HG03135 (cell line): ENCODE measurements around the gene MFNG.

Experiments
- ATAC-seq: cut with Tn5 transposase; IDR thresholded peaks from one replicate; pipeline ENCODE4 v1.9.1; 2021; ENCODE audit warnings: mild to moderate bottlenecking, moderate library complexity; ENCODE audit not compliant: unreplicated experiment

MFNG gene

DNA sequence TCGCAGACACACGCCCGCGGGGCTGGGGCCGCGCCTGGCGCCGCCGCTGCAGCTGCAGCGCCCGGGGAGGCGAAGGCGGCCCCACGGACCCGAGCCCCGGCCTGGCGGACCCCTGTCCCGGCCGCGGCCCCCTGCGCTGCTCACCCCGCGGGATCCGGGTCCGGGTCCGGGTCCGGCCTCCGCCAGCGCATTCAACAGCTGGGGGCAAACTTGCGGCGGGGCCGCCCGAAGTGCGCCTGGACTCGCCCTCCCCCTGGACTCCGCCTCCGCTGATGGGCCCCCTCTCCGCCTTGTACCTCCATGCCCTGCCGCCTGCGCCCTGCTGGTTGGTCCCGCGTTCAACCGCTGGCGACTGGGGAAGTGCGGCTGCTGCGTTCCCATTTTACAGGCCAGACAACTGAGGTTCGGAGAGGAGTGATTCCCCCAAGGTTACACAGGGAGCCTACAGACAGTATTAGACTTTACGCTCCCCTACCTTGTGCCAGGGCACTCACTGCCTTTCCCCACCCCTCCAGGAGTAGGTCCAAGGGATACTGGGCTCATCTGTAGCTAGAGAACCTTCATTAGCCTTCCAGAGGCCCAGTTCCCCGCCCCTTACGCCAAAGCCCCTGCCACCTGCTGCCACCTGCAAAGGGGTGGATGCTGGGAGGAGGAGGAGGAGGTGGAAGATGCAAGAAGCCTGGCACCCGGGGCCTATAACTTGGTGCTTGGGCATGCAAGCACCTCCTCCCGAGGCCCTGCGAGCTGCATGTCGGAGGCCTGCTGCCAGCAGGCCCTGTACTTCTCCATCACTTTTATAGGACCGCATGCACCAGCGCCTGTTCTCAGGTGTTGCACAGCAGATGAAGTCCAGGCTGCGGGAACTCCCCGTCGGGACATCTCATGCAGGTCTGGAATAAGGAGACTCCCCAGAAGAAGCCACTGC, 58.2 kb downstream of the MFNG start:
- no peak for ATAC-seq

DNA sequence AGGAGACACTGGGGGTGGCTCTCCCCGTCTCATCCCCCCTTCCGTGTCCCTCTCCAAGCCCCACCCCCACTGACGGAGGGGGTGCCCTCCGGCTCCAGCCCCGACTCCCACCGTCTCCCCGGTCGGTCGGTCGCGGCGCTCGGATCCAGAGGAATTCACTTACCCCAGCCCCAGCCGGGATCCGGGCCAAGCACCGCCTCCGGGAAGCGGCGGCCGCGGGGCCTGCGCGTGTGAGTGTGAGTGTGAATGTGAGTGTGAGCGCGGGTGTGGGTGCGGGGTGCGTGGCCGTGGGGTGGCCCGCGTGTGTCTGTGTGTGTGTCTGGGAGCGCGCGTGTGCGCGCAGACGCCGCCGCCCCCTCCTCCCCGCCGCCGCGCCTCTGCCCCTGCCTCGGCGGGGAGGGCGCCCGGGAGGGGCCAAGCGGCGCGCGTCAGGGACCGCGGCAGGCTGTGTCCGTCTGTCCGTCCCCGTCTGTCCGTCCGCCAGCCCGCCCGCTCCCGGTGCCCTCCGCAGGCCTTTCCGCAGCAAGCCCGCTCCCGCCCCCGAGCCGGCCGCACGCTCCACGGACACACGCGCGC, 59.0 kb downstream of the MFNG start, which contains the start of gene ELFN2:
Gene ELFN2, minus strand, starts transcription at position 345 of the 576 bp plus-strand sequence. CDS start 51,945 bp downstream, outside the sequence.
- no peak for ATAC-seq

DNA sequence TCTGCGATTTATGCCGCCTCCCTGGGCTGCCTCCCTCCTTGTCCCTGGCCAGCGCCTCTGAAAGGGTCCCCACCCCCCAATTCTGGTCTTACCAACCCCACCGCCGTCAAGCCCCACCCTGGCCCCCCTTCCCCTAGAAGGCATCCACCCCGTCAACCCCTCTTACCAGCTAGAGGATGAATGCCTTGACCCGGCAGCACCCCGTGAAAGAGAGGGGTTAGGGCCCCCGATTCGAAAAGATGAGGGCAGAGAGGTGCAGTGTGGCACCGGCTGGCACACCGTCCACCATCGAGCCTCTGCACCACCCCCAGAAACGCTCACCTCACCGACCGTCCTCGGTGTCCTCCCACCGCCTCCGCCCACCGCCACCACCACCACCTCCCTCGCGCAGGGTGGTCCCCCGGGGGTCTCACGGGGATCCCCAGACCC, 59.5 kb downstream of the MFNG start:
- no peak for ATAC-seq

DNA sequence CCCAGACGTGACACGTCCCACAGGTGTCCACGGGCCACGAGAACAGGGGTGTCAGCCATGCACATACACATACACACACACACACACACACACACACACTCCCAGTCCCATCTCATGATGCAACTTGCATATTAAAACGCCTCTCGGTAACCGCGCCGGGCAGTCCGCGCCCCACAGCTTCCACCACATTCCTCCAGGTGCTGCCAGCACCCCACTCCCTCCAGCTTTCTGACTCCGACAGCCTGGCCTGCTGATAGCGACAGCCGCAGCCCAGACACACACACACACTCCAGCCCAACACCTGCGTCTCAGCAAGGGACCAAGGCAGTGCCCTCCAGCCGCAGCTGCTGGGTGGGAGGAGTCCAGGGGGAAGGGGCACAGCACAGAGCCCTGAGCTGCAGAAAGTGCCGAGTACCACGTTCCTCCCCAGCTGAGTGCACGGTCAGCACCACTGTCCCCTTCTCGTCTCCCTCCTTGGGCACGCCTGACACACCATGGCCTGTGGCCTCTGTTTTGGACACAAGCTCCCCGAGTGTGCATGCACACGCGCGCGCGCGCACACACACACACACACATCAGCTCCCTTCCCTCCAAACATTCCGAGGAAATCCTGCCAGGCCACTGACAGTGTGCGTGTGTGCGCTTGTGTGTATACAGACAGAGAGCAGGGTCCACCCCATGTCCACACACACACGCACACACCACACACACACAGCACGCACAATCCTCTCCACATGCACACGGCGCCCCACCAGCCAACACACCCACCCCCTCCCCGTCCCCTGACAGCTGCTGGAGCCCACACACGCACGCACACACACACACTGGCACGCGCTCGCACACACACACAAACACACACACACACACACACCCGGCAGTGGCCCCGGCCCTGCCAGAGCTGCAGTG, 60.1 kb downstream of the MFNG start:
- ATAC-seq, result no peak

DNA sequence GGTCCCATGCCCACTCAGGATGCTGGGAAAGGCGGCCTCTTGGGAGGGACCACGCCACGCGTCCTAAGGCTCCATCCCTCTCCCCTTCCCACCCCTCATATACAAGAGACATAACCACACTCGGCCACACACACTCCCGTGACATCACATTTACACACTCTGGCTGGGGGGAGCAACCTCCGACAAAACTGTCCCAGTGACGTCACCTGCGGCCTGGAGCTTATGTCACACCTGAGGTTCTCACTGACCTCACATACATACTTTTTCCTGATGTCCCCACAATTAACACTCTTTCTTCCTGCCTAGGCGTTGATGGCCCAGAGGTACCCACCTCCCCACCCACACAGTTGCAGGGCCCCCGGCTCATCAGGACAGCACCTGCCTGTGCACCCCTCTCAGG, 60.8 kb downstream of the MFNG start:
- ATAC-seq, result no peak

DNA sequence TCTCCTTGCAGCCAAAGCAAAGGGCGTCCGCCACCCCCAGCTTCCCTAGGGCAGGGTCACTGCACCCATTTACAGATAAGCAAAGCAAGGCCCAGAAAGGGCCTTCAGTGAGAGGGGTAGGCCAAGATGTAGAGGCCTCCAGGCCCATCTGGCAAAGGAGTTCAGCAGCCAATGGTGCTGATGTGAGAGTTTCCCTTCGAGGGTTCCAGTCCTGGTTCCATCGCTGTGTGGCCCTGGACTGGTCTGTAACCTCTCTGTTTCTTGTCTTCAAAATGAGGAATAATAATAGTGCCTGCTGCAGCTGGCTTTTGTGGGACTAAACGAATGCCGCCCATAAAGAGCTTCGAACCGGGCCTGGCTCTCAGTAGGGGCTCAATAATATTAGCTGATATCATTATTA, 62.9 kb downstream of the MFNG start:
- no peak for ATAC-seq

DNA sequence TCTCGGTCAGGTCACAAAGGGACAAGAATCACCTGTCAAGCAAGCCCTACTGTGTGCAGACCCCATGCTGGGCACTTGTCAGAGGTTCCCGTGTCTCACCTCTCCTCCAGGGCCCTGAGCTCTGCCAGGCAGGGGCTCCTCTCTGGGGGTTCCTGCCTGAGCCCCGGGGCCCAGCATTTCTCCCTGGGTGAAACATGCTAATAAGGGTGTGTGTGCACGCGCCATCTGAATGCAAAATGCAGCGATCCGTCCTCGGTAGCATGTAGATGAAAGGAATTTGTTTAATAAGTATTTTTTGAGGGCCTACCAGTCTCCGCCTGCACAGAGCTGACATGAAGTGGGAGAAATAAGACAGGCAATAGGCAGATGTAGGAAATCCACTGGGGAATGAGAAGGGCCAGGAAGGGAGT, 64.7 kb downstream of the MFNG start:
- no peak for ATAC-seq

DNA sequence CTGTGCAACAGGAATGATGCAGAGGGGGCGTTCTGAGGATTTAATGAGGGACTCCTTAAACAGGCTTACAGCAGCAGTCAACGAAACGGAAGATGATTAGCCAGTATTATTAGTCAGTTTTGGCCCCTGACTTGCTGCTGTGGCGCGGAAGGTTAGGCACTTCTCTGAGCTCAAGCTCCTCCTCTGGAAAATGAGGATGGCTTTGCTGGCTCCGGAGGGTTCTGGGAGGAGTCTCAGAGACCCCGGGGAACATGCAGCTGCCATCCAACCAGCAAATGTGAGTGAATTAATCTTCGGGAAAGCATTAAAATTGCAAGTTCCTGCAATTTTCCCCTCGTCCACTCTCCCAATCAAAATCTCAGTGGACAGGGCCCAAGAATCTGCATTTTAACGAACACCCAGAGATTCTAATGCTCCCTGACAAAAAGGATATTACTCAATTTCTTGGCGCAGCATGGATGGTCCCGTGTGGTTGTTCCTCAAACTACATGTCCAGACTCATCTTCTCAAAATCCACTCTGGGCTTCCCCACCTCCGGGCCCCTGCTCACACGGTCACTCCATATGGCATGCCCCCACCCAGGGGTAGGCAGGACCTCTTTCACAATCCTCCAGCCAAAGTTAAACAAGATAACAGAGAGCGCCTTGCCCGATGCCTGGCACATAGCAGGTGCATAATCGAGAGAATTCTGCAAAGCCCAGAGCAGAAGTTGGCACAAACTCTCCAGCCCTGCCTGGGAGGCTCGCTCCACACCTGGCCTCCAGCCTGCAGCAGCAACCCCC, 65.3 kb downstream of the MFNG start:
- no peak for ATAC-seq

DNA sequence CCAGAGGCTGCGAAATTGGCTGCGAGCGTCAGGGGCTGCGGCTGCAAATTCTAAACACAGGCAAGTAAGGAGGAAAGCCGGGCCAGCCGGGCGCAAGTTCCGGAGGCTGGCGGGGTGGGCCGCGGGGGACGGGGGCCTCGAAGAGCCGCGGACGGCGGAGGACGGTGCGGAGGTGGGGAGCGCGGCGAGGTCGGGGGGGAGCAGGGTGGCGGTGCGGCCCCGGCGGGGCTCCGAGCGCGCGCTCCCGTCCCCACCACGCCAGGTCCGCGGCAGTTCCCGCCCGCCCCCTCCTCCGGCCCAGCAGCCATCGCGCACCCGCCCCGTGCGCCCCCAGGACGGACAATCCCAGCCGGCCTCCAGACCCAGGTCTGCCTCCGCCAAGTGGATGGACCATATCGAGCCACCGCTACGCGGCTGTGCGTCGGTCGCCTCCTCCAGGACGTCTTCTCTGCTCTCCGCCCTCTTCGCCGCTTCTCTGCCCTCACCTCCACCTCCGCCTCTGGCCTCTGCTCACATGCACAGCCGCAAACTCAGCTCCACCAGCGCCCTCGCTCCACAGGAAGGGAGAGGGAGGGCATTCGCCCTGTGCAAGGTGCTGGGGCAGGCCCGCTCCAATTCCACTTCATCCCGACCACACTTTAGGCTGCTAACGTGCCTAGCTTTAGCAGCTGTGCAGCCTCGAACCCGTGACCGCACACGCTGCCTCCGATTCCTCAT, 66.1 kb downstream of the MFNG start:
- ATAC-seq, result no peak

DNA sequence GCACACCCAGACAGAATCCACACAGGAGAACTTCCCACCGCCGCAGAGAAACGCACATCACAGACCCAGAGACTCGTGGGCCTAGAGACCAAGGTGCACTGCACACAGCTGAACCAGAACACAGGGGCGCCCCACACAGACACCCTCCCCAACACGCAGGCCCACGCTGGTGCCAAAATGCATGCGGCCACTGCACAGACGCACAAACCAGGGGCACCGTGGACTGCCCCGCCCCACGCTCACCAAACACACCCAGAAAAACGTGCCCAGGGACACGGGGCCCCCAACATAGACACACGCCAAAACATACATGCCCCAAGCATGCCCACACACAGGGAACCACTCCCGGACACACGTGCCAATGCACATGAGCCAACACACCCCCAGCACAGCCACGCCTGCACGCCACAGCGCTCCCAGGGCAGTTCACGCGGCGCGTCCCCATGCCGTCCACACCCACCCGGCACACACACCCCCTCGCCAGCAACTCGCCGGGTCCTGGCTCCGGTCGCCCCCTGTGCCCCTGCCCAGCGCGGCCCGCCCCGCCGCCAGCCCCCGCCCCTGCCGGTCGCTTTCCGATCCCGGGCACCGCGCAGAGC, 66.7 kb downstream of the MFNG start:
- ATAC-seq, result no peak
